CMK (cell line): ENCODE measurements around the gene SPINK8.

ENCODE experiments used
- DNase-seq: peaks from one replicate; pipeline ENCODE4 v3.0.0-alpha.2; 2010; ENCODE audit warnings: low read depth

SPINK8 gene

GRCh38 chr3:48320996-48321395 is 12.5 kb downstream of the SPINK8 start:
- DNase-seq, result no peak

- no peak for DNase-seq
Observed at GRCh38 chr3:48318713-48319468, 14.6 kb downstream of the SPINK8 start.

GRCh38 chr3:48314542-48314941 is 18.9 kb downstream of the SPINK8 start:
- DNase-seq, result no peak

- no peak for DNase-seq
Observed at GRCh38 chr3:48306860-48307530, 26.5 kb downstream of the SPINK8 start.

- DNase-seq, result no peak
Observed at GRCh38 chr3:48306290-48306689, 27.2 kb downstream of the SPINK8 start.

- no peak for DNase-seq
Observed at GRCh38 chr3:48305396-48305795, 28.1 kb downstream of the SPINK8 start.

GRCh38 chr3:48303021-48303420 is 30.4 kb downstream of the SPINK8 start:
- DNase-seq, result no peak

- no peak for DNase-seq
Observed at GRCh38 chr3:48301800-48302166, 31.7 kb downstream of the SPINK8 start.

- peak; percentile 93 for DNase-seq
Observed at GRCh38 chr3:48301020-48301799, 32.3 kb downstream of the SPINK8 start, which contains the start of gene NME6. Gene NME6, minus strand, starts transcription at chr3:48301367.

GRCh38 chr3:48299746-48300712 is 33.4 kb downstream of the SPINK8 start:
- peak; percentile 61 for DNase-seq

GRCh38 chr3:48297111-48297810 is 36.2 kb downstream of the SPINK8 start:
- no peak for DNase-seq

- no peak for DNase-seq
Observed at GRCh38 chr3:48296699-48297098, 36.8 kb downstream of the SPINK8 start.

GRCh38 chr3:48294611-48295263 is 38.7 kb downstream of the SPINK8 start:
- no peak for DNase-seq

- DNase-seq, result no peak
Observed at GRCh38 chr3:48289659-48290058, 43.8 kb downstream of the SPINK8 start.

GRCh38 chr3:48287034-48287433 is 46.4 kb downstream of the SPINK8 start:
- no peak for DNase-seq

- no peak for DNase-seq
Observed at GRCh38 chr3:48286308-48286707, 47.2 kb downstream of the SPINK8 start.

- DNase-seq, result no peak
Observed at GRCh38 chr3:48285675-48286074, 47.8 kb downstream of the SPINK8 start.

GRCh38 chr3:48285132-48285531 is 48.3 kb downstream of the SPINK8 start:
- no peak for DNase-seq

GRCh38 chr3:48280881-48281280 is 52.6 kb downstream of the SPINK8 start:
- no peak for DNase-seq

GRCh38 chr3:48278884-48279559 is 54.4 kb downstream of the SPINK8 start:
- no peak for DNase-seq
